IMR-90 (cell line): Measurements from ENCODE around the gene WDCP. TPM values are rescaled to one million over a fixed set of nuclear protein-coding genes. Genes with fewer than 3 reads are reported as not detected.

Source experiments
- ATAC-seq: fragments of 200-7000 bp; cut with Tn5 transposase; 2 replicates; pipeline ENCODE4 v1.9.1; 2020; ENCODE audit warnings: low read depth, mild to moderate bottlenecking, moderate library complexity
- BruUV-seq: library from RNA; stranded (reverse); fragments of 400-500 nt; replicated peaks from 2 replicates; lab custom pipeline; 2021; lab: Mats Ljungman, UMichigan
- CTCF ChIA-PET: fragments of 300-600 bp; formaldehyde crosslinking; extraction: SDS; loops from one replicate; lab custom pipeline; 2021; ENCODE audit warnings: antibody characterized with exemption; lab: Yijun Ruan, JAX
- POLR2A ChIA-PET: fragments of 300-600 bp; sonication (Branson Sonifier 250); formaldehyde crosslinking; loops from one replicate; lab custom pipeline; 2022; ENCODE audit warnings: antibody characterized with exemption; ENCODE audit not compliant: unreplicated experiment; lab: Charles Lee
- DNase-seq: peaks from one replicate; pipeline ENCODE4 v3.0.0; 2013
- H2AFZ ChIP-seq: replicated peaks from 2 replicates; pipeline ENCODE3; 2013; ENCODE audit warnings: low read length, mild to moderate bottlenecking; ENCODE audit not compliant: poor library complexity
- H2AK5ac ChIP-seq: 2 replicates; pipeline ENCODE4 v1.6.1; 2013; ENCODE audit warnings: low read depth, low read length, inconsistent platforms
- H2AK9ac ChIP-seq: replicated peaks from 2 replicates; pipeline ENCODE3; 2013; ENCODE audit warnings: mild to moderate bottlenecking, low read depth, low read length, moderate library complexity; ENCODE audit not compliant: poor library complexity
- H2BK120ac ChIP-seq: 2 replicates; pipeline ENCODE4 v1.6.1; 2013; ENCODE audit warnings: low read depth, low read length, inconsistent platforms
- H2BK15ac ChIP-seq: 3 replicates; pipeline ENCODE4 v1.6.1; 2013; ENCODE audit warnings: low read depth, low read length, inconsistent platforms
- H2BK20ac ChIP-seq: 2 replicates; pipeline ENCODE4 v1.6.1; 2013; ENCODE audit warnings: low read depth, mild to moderate bottlenecking, inconsistent platforms, low read length, moderate library complexity
- H2BK5ac ChIP-seq: 2 replicates; pipeline ENCODE4 v1.6.1; 2013; ENCODE audit warnings: mild to moderate bottlenecking, low read depth, low read length, inconsistent platforms; ENCODE audit not compliant: poor library complexity, severe bottlenecking
- H3K14ac ChIP-seq: replicated peaks from 2 replicates; pipeline ENCODE4 v1.6.1; 2013; ENCODE audit warnings: low read depth, low read length, inconsistent platforms
- H3K18ac ChIP-seq: 2 replicates; pipeline ENCODE4 v1.6.1; 2013; ENCODE audit warnings: low read depth, low read length, control low read depth
- H3K23ac ChIP-seq: 2 replicates; pipeline ENCODE4 v1.6.1; 2013; ENCODE audit warnings: low read depth, low read length, inconsistent platforms
- H3K27ac ChIP-seq: 2 replicates; pipeline ENCODE4 v1.5.1; 2013; ENCODE audit warnings: mild to moderate bottlenecking, control low read depth, low read length; ENCODE audit not compliant: insufficient read depth
- H3K27me3 ChIP-seq: 2 replicates; pipeline ENCODE4 v1.6.1; 2013; ENCODE audit warnings: low read length; ENCODE audit not compliant: control insufficient read depth, insufficient read depth
- H3K36me3 ChIP-seq: 2 replicates; pipeline ENCODE4 v1.6.1; 2013; ENCODE audit warnings: low read length, mixed read lengths; ENCODE audit not compliant: control insufficient read depth, insufficient read depth
- H3K4ac ChIP-seq: 2 replicates; pipeline ENCODE4 v1.6.1; 2013; ENCODE audit warnings: low read depth, low read length, inconsistent platforms
- H3K4me1 ChIP-seq: 2 replicates; pipeline ENCODE4 v1.6.1; 2013; ENCODE audit warnings: low read length, mixed read lengths; ENCODE audit not compliant: control insufficient read depth, insufficient read depth
- H3K4me2 ChIP-seq: 2 replicates; pipeline ENCODE4 v1.6.1; 2013; ENCODE audit warnings: low read depth, mild to moderate bottlenecking, control low read depth, low read length, moderate library complexity
- H3K4me3 ChIP-seq: 2 replicates; pipeline ENCODE4 v1.5.1; 2013; ENCODE audit warnings: low read depth, mild to moderate bottlenecking, control low read depth, low read length, moderate library complexity; ENCODE audit not compliant: insufficient read depth
- H3K56ac ChIP-seq: 2 replicates; pipeline ENCODE4 v1.6.1; 2013; ENCODE audit warnings: low read length, inconsistent platforms; ENCODE audit not compliant: insufficient read depth; ENCODE audit errors: extremely low read depth
- H3K79me1 ChIP-seq, 2 experiments: 2 replicates each; pipeline ENCODE4 v1.6.1; 2013; ENCODE audit warnings: low read length in 2 of 2, inconsistent platforms in 1 of 2, low read depth in 1 of 2
- H3K9ac ChIP-seq: 2 replicates; pipeline ENCODE4 v1.6.1; 2013; ENCODE audit warnings: low read depth, low read length, control low read depth
- H3K9me1 ChIP-seq: 2 replicates; pipeline ENCODE4 v1.6.1; 2013; ENCODE audit warnings: low read length, inconsistent platforms; ENCODE audit not compliant: insufficient read depth
- H3K9me3 ChIP-seq: 2 replicates; pipeline ENCODE4 v1.6.1; 2013; ENCODE audit warnings: low read length; ENCODE audit not compliant: control insufficient read depth, insufficient read depth
- H4K20me1 ChIP-seq: 2 replicates; pipeline ENCODE4 v1.6.1; 2013; ENCODE audit warnings: low read length, inconsistent platforms; ENCODE audit not compliant: insufficient read depth
- H4K5ac ChIP-seq: 2 replicates; pipeline ENCODE4 v1.6.1; 2013; ENCODE audit warnings: mild to moderate bottlenecking, low read depth, low read length, control low read depth
- H4K8ac ChIP-seq, 2 experiments: 2 replicates each; pipeline ENCODE4 v1.6.1; 2013; ENCODE audit warnings: low read depth in 2 of 2, low read length in 2 of 2, control low read depth in 1 of 2, inconsistent platforms in 1 of 2
- H4K91ac ChIP-seq: 2 replicates; pipeline ENCODE4 v1.6.1; 2013; ENCODE audit warnings: low read depth, low read length, inconsistent platforms; ENCODE audit not compliant: insufficient read depth
- CTCF ChIP-seq: conservative IDR thresholded peaks from 2 replicates; pipeline ENCODE4 v1.5.1; 2012; ENCODE audit warnings: mild to moderate bottlenecking, low read depth, low read length, improper control_type of control experiment
- NFE2L2 ChIP-seq: fragments of 150-350 bp; IDR thresholded peaks from 2 replicates; pipeline ENCODE4 v1.6.1; 2016; ENCODE audit warnings: low read depth, mild to moderate bottlenecking, low read length
- RAD21 ChIP-seq: IDR thresholded peaks from 2 replicates; pipeline ENCODE4 v1.6.1; 2012; ENCODE audit warnings: low read length, improper control_type of control experiment
- SMC3 ChIP-seq: fragments of 150-350 bp; IDR thresholded peaks from 2 replicates; pipeline ENCODE4 v1.6.1; 2016; ENCODE audit warnings: low read depth, mild to moderate bottlenecking, antibody characterized with exemption, low read length, moderate library complexity
- WGBS, 2 experiments: methylation state at CpG; one replicate each; pipeline versions ENCODE4 v1.1.5 to v1.1.7; 2013; ENCODE audit warnings: missing lambda C conversion rate in 2 of 2; ENCODE audit not compliant: insufficient read length in 1 of 2; ENCODE audit errors: extremely low coverage in 2 of 2; 5-methylcytosine and 5-hydroxymethylcytosine counted together
- dilution Hi-C: fragments of 300-500 bp; cut with HindIII; formaldehyde crosslinking; loops from one replicate; pipeline ENCODE4 v1.14.3; 2018; ENCODE audit warnings: low sequenced_read_pairs; ENCODE audit not compliant: unreplicated experiment
- in situ Hi-C: fragments of 300-500 bp; cut with MboI; formaldehyde crosslinking; loops from 3 replicates; pipeline ENCODE4 v1.14.3; 2019; ENCODE audit warnings: low sequenced_read_pairs, inconsistent platforms, mixed read lengths
- intact Hi-C: fragments of 100-400 bp; cut with micrococcal nuclease; formaldehyde crosslinking; loops from 2 replicates; pipeline ENCODE4 v1.10.0; 2022
- polyA plus RNA-seq, 3 experiments: library from polyadenylated mRNA; depleted of rRNA; stranded (reverse); fragments of >200 nt; gene quantifications; 2 replicates each; pipeline ENCODE4 v1.2.3, GENCODE V29; 2012; ENCODE audit warnings: low replicate concordance in 1 of 3
- total RNA-seq: library from RNA; depleted of rRNA; stranded (reverse); fragments of >200 nt; gene quantifications from 2 replicates; pipeline ENCODE4 v1.2.3, GENCODE V29; 2012

WDCP gene
- total and polyA plus RNA-seq, 2 of the 4 experiments (the other 2 are of a cell fraction), result 6.8 to 18.6 TPM

GRCh38 chr2:24021122-24021998 is 25.8 kb downstream of the WDCP start:
- Histone ChIP-seq H2AK5ac (no peak overlapping the region), H3K4me1 (peaks cover 3% of the 10 kb centered on the region), H3K27ac (no peak overlapping the region), H3K4me3 (no peak overlapping the region), H3K4me2 (no peak overlapping the region), H3K9ac (no peak overlapping the region), H2AFZ (no peak overlapping the region), H2AK9ac (peak overlapping the region; percentile 50), H3K9me3 (no peaks in the 10 kb centered on the region), H3K36me3 (peaks cover 10% of the 10 kb centered on the region), H4K91ac (no peak overlapping the region), H4K8ac (no peak overlapping the region), H2BK120ac (no peak overlapping the region), H2BK5ac (no peak overlapping the region), H3K18ac (no peak overlapping the region), H2BK15ac (no peak overlapping the region), H3K27me3 (no peaks in the 10 kb centered on the region), H3K14ac (no peak overlapping the region), H4K5ac (no peak overlapping the region), H2BK20ac (no peak overlapping the region), H4K20me1 (no peaks in the 10 kb centered on the region; the same call in 1 of the 2 replicates), H3K56ac (no peak overlapping the region), H3K4ac (no peak overlapping the region; the same call in 1 of the 2 replicates), H3K23ac (no peak overlapping the region), H3K9me1 (peaks cover 15% of the 10 kb centered on the region; the same call in 1 of the 2 replicates), H3K79me1 (peaks cover 0 to 11% of the 10 kb centered on the region in 2 experiments; a peak in 2 of 4 replicates)
- peak; percentile 35 for TF ChIP-seq RAD21
- TF ChIP-seq CTCF, result peak; percentile 11; the same call in 1 of the 2 replicates
- TF ChIP-seq SMC3, result no peak
- no peak for TF ChIP-seq NFE2L2
- dilution Hi-C loops, result no loop called here
- 82% methylated on average over 6 of the region's 19 CpGs; no CpG with 5 or more reads in 1 of the 2 experiments for WGBS, 2 experiments
- no peak for DNase-seq
- in situ Hi-C loops, result no loop called here
- ChIA-PET CTCF (interaction anchor here (0.5 kb wide), 1 partner anchor 156 kb away, joined by 5 read pairs; no protein-coding TSS in a partner anchor), POLR2A (no interaction called here)
- peak; percentile 50; the same call in 1 of the 2 replicates for ATAC-seq
- intact Hi-C loops, result no loop called here
- no TSS peak for BruUV-seq
